NCI-H2029 (cell line): ENCODE data around the gene RNU1-3.
"Not testable (repeated sequence)": the region's sequence is repeated elsewhere in the genome, so short reads cannot be mapped to it uniquely, and the experiment has no call there.

ENCODE experiments used
- DNase-seq: peaks from one replicate; lab custom pipeline; 2025; lab: John Stamatoyannopoulos, UW

Gene RNU1-3

DNA sequence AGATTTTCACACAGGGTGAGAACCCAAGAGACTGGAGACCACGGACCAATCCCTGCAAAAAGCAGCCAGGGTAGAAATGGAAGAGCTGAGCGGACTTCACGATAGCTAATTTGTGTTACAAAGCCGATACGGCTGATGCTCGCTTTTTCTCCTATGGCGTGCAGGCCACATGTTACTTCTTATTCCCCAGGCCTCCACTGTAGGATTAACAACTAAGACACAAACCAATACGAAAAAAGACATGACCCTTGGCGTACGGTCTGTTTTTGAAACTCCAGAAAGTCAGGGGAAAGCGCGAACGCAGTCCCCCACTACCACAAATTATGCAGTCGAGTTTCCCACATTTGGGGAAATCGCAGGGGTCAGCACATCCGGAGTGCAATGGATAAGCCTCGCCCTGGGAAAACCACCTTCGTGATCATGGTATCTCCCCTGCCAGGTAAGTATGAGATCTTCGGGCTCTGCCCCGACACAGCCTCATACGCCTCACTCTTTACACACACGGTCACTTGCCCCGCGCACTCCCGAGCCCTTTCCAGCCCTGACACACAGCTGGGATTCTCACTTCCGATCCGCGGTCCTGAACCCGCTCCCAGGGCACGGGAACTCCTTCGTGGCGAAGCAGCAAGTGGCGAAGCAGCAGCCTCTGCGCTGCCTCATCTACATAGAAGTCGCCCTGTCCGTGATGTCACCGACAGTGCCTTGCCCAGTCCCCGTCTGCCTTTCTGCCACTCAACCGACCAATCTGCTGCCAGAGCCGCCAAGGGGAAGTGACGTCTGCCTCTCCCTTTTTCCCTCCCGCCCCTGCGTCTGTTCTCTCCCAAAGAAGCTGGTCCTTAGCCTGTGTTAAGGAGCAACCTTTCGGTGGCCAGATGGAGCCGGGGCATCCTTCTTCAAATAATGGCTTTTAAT lies at the start of gene RNU1-3:
TSS of gene RNU1-3 (minus strand) at position 447 of the 912 bp plus-strand sequence.
- not testable (repeated sequence) for DNase-seq

DNA sequence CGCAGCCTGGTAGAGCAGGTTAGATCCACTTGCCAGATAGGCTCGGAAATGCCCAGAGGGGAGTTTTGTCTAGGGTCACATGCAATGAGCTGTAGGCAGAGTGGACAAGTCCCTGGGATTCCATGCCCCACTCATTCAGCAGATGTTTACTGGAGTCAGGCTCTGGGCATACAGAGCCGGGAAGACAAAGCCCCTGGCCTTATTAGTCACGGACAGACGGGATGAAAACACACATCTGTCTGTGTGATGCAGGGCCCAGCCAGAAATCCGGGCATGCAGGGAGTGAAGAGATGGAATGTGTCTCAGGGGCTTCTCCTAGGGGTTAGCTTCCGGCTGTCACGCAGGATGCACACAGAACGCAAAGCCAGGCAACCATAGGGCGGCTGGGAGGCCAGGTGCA lies 46.7 kb upstream of the RNU1-3 start:
- not testable (repeated sequence) for DNase-seq

DNA sequence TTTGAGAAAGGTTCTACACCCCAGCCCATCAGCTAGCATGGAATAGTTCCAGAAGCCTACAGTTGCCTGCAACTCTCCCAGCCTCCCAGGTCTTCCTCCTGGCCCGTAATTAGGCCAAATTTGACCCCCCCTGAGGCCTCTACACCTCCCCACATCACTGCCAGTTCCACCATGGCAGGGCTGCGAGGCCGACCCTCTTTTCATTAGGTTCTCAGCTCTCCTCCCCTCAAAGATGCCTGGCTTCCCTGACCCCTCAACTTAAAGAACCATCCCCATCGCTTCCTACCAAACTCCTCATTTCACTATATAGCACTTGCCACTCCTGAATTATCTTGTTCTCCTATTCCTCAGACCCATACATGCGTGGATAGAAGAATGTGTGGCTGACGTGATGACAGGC lies 46.2 kb upstream of the RNU1-3 start:
- not testable (repeated sequence) for DNase-seq

DNA sequence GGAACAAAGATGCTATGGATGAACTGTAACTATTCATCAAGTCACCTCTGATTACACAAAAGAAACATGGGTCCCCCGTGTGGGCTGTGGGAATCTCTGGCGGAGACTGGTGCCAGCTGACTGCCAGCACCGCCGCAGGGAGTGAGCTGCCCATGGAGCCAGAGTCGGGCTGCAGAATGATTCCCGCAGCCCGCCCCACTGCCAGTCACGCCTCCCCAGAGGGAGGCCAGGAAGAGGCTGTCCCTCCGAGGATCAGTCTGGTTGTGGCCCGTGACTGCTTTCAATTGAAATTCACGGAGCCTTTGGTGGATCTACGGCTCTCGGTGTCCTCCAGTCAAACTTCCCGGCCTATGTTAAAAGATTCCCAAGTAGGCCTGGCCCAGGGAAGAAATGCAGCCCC lies 45.8 kb upstream of the RNU1-3 start:
- DNase-seq: not testable (repeated sequence)

DNA sequence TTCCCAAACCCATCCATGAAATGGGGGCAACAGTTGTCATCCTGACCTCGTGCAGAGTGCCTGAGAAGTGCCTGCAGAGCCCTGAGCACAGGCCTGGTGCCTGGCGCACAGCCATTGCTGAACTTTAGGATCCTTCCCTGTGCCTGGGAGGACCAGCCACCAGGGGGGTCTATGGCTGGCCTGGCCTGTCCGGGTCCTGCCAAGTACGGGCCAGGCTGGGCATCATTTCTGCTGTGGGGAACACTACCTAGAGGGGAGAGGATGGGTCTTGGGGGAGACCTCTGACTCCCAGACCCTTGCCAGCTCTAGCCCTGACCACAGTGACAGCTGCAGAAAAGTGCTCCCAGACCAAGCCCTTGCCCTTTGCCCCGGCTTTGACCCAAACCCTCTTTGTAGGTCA lies 45.4 kb upstream of the RNU1-3 start:
- not testable (repeated sequence) for DNase-seq

DNA sequence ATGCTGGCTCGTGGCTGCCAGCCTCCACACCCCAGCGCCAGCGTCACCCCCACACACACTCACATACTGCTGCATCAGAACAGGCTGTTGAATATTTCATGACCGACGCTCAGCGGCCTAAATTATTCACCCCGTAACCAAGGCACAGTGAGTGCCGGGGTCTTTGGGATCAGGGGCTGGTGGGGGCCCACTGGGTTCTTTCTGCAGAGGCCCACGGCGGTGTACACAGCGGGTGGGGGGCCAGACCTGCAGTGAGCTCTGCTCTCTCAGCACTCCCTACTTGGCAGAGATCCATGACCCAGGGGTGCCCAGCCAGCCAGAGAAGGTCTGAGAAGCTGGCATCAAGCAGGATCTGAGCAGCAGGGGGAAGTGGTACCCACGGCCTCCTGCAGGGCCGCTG lies 43.9 kb upstream of the RNU1-3 start:
- not testable (repeated sequence) for DNase-seq

DNA sequence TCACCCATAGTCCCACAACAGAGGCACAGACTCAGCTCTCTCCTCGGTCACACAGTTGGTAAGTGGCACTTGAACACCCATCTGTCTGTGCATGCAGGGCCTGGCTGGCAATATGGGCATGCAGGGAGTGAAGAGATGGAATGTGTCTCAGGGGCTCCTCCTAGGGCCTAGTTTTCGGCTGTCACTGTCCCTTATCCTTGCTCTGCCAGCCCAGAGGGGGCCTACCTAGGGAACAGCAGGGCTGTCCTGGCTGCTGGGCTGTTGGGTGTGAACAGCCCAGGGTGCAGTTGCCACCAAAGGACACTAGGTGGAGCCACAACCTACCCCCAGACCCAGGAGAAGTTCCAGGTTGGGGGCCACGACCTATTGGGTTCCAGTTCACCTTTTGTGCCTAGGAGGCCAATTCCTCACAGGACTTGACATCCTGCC lies 42.9 kb upstream of the RNU1-3 start:
- DNase-seq: not testable (repeated sequence)

DNA sequence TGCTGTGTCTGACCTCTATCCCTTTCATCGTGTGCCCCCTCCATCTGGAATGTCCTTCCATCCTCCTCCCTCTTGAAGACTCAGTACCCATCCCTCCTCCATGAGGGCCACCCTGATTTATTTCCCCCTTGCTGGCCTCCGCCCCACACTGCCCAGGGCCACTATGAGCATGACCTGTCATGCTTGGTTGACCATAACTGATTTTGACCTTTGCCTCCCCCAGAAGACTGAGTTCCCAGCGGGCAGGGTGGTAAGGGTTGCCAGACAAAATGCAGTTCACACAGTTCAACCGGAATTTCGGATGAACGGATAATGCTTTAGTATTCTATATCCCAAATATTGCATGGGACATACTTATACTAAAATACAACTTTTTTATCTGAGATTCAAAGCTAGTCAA lies 42.0 kb upstream of the RNU1-3 start:
- DNase-seq: not testable (repeated sequence)

DNA sequence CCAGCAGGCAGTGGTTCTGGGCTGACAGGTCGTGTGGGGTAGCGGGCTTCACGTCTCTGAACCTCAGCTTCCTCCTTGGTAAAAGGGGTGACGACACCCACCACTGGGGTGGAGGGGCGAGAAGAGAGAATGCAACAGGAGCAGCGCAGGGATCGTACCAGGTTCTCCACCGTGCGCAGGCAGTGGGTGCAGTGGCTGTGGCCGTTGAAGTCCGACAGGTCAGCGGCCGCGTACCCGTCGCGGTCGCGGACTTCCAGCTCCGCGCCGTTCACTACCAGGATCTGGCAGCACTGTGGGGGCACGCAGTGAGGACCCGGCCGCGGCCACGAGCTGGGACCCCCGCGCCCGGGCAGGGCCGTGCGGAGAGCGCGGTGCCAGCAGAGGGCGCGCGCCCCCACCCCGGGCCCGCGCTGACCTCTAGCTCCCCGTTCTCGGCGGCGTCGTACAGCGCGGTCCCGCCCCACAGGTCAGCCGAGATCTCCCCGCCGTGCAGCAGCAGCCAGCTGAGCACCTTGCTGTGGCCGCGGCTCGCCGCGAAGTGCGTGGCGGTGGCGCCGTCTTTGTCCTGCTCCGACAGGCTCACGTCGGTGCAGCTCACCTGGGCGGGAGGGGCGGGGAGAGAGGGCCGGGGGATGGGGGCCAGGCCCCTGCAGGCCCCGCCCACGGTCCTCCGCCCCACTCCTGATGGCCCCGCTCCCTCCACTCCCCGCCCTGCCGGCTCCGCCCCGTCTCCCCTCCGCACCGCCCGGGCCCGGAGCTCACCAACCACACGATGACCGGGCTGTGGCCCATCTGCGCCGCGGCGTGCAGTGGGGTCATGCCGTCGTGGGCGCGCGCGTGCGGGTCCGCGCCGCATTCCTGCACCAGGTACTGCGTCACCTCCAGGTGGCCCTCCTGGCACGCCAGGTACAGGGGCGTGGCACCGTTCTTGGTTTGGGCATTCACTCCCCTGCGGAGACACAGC lies 40.7 kb upstream of the RNU1-3 start:
- not testable (repeated sequence) for DNase-seq

DNA sequence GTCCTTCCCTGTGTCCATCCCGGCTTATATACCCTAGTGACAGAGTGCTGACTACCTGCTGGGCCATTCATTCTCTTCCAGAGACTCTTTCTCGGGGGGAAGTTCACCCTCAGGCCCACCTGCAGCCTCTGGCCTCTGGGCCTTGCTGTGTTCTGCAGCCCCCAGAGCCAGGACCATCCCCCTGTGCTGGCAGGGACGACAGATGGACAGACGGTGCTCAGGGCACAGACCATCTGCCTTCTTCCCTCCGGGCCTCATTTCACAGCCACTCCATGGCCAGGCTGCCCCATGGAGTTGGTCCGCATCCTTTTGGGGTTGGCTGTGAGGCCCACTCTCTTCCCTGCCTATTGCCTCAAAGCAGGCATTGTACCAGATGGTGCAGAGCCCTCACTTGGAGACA lies 39.6 kb upstream of the RNU1-3 start:
- not testable (repeated sequence) for DNase-seq

DNA sequence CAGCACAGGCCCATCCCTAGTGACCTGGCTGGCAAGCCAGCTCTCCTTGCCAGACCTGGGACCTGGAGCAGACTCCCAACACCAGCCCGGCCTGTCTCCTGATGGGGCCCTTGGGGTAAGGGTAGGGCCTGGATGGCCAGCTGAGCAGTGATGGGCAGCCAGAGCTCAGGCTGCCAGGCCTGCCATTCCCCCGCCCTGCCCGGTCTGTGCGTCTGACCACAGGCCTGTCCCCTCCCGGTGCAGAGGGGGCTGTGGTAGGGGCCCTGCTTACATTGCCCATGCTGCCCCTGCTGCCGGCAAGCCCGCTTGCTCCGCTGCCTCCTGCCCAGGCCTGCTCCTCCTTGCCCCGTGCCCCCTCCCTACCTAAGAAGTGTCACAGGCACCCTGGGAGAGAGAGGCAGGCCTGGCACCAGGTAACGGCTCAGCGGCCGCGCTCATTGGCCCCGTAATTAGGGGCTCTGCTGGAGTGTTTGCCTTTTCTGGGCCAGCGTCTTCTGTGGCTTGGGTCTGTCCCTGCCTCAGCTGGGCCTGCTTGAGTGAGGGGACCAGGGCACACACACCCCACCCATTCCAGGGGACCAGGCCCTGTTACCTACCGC lies 37.9 kb upstream of the RNU1-3 start:
- DNase-seq: not testable (repeated sequence)

DNA sequence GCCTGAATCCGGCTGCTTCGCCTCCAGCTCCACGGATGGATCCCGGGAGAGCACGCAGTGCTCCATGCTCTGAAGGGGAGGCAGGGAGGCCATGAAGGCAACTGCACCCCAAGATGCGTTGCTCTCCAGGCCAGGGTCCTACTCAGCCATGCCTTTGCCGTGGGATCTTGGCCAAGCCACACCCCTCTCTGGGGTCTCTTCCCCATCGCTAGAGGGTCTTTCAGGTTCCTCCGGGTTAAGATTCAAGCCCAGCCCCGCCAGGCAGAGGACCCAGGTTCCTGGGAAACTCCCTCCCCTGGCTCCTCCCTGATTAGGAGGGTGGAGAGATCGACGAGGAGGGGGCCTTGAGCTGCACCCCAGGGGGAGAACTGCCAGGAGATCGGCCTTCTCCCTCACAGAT lies 37.3 kb upstream of the RNU1-3 start:
- DNase-seq: not testable (repeated sequence)

DNA sequence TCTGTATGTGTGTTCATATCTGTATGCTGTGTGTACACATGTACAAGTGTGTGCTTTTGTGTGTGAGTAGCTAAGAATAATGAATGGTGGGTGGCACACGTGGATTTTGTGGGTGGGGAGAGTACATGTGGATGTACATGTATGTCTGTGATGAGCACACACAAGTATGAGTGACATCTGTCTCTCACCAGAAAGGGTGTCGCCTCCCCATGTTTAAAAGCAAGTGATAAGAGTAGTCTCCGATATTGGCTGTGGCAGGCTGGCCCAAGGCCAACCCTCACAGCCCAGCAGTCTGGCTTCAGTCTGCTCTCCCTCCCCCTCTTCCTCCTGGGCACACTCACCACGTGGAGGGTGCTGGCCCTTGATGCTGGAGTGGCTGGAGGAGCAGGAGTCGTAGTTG lies 36.9 kb upstream of the RNU1-3 start:
- not testable (repeated sequence) for DNase-seq

DNA sequence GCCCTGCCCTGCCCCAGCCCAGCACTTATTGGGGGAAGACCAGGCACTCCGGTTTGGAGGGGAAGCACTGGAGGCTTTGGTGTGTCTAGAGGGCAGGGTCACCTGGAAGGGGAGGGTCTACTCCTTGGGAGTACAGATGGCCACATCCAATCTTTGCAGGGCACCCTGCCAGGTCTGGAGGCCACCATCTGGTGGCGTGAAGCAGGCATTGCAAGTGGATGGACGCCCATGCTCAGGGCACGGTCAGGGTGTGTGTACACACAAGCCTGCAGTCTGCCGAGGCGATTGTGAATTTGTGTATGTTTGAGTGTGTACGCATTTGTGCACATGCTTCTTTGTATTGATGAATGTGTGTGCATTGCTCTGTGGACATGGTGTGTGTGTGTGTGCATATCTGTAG lies 36.4 kb upstream of the RNU1-3 start:
- not testable (repeated sequence) for DNase-seq

DNA sequence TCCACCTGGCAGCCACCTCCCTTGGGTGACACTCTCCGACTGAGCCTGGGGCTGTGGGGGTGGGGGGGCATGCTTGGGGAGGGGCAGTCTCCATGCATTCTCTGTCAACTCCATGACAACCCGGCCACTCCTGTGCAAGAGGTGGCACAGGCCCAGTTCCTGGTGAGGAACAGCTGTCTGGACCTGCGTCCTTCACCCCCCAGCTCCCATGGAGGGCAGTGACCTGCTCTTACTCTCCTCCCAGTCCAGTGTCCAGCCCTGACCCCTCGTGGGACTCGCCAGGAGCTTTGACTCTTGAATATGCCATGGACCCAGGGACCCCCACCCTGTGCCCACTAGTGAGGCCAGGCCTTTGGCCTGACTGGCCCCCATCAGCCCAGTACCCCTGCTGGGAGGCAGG lies 35.5 kb upstream of the RNU1-3 start:
- DNase-seq: peak; percentile 48

DNA sequence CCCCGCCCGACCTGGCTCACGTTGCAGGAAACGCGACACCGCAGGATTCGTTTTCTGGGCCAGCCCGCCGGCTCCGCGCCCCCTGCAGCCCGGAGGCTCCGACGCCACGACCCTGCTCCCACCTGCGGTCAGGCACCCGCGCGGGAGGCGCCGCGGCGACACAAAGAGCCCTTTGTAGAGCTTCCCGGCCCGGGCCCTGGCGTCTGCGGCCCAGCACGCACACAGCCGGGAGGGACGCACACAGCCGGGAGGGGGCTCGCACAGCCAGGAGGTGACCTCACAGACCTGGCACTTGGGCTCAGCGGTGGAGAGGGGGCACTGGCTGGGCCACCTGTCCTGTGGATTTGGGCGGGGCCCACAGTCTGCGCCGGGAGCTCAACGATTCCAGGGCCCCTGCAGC lies 34.4 kb upstream of the RNU1-3 start:
- not testable (repeated sequence) for DNase-seq

DNA sequence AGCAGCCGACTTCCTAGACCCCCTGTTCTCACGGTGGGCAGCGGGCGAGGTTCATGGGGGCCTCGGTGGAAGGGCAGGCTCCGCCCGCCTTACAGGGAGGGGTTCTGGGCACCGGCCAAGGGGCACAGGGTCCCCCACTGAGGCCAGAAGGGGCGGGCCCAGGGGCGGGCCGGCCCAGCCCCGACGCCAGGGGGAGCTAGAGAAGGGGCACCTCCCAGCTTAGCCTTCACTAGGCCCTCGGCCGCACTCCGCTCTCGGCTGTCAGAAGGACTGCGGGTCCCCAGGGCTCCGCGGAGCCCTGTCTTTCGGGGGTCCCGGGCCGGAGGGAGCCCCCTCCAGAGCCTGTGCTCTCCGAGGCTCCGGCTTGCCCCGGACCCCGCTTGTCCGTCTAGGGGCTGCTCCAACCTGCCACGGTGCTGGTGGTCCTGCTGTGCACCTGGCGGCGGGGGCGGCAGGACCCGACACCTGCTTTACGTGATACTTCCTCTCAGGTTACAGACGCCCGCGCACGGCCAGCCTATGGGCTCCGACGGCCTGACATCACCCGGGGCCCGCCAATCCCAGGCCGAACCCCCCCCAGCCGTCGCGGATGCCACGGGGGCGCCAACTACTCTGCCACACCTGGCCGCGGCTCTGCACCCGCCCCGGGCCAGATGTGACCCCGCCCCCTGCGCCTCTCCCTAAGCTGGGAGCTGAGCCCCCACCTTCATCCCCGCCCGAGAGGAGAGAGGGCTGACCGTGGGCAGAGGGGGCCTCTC lies 33.6 kb upstream of the RNU1-3 start:
- DNase-seq: not testable (repeated sequence)

DNA sequence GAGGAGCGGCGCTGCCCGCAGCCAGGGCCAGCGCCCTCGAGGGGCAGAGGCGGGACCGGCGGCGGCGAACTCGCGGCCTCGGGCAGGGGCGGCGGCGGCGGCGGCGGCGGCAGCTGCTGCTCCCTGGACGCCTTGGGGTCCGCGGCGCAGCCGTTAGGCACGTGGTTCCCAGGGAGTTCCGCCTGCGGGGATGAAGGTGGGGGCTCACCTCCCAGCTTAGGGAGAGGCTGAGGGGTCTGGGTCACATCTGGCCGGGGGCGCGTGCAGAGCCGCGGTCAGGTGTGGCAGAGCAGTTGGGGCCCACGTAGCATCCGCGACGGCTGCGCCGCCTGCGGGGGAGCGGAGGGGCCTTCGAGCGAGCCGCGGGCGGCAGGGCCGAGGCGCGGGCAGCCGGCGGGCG lies 32.7 kb upstream of the RNU1-3 start:
- DNase-seq: not testable (repeated sequence)

DNA sequence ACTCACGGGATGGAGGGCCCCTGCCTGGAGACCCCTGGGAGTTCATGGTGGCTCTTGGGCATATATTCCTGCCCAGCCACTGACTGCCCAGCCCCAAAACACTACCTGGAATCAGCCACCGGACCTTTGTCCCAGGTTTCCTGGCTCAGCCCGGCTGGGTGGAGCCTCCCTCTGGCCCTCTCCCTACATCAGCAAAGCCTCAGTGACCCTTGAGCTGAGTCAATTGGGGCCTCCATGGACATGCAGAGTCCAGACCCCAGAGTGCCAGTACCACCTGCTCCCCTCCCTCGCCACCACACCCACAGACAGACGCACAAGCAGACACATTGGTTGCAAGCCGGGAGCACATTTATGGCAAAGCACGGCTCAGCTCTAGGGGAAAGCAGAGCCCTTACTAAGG lies 30.4 kb upstream of the RNU1-3 start:
- not testable (repeated sequence) for DNase-seq

DNA sequence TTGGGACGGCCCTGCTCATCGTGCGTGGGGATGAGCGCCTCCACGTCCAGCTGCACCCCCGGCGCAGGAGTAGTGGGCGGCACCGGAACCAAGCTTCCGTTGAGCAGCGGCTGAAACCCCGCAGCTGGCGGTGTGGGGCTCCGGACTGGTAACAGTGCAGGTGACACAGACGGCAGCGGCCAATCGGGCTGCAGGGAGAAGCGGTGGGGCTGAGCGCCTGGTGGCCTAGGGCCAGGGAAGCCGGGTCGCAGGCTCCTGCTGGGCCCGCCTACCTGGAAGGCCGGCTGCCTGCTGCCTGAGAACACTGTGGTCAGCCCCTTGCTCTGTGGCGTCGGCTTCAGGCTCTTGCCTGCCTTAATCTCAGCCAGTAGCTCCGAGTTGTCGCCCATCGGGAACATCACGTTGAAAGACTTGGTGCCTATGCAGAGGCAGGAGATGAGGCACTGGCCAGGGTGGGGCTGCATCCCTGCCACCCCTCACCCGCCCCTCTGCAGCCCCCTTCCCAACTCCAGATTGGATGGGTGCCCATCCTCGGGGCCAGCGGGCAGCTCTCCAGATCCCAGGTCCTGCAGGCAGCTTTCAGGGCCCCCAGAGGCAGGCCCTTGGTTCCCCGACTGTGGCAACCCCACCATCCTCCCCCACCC lies 29.9 kb upstream of the RNU1-3 start:
- not testable (repeated sequence) for DNase-seq

DNA sequence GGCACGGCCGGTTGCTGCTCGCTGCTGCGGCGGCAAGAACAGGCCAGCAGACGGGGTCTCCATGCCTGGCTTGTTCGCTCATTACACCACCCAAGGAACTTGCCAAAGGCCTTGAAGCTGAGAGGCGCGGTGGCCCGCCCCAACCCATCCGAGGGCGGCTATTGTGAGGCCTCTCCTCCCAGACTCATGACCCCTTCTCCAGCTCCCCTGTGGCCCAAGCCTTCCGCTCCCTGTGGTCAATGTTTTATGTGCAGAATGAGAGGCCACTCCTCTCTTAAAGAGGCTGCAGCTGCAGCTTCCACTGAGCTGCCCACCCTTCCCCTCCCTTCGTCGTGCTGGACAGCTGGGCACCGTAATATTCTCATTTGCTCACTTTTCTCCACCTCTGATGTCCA lies 27.6 kb upstream of the RNU1-3 start:
- not testable (repeated sequence) for DNase-seq
